H1 (cell line): ENCODE results near the gene SPSB2. TPM values are rescaled to one million over a fixed set of nuclear protein-coding genes. Genes with fewer than 3 reads are reported as not detected.

Source experiments
- CEBPB ChIP-seq: IDR thresholded peaks from 2 replicates; pipeline ENCODE4 v1.6.1; 2012; ENCODE audit warnings: low read depth, low read length
- CTBP2 ChIP-seq: IDR thresholded peaks from 2 replicates; pipeline ENCODE4 v1.7.0; 2011; ENCODE audit warnings: borderline replicate concordance, mild to moderate bottlenecking, moderate library complexity, mixed read lengths, low read length; ENCODE audit not compliant: insufficient read depth, insufficient read length
- E2F6 ChIP-seq: IDR thresholded peaks from 2 replicates; pipeline ENCODE4 v1.6.1; 2012; ENCODE audit warnings: inconsistent platforms
- EGR1 ChIP-seq: IDR thresholded peaks from 2 replicates; pipeline ENCODE4 v1.6.1; 2011; ENCODE audit warnings: low read depth, low read length, borderline replicate concordance
- EP300 ChIP-seq, 2 experiments: IDR thresholded peaks; 1 replicate in 1 of 2; 2 replicates in 1 of 2; pipeline ENCODE4 v1.6.1; 2011 to 2012; ENCODE audit warnings: low read depth in 2 of 2, low read length in 2 of 2, mild to moderate bottlenecking in 2 of 2, borderline replicate concordance in 1 of 2, inconsistent platforms in 1 of 2, moderate library complexity in 1 of 2
- EZH2 ChIP-seq: fragments of 200-600 bp; sonication (generic); IDR thresholded peaks from 2 replicates; pipeline ENCODE4 v1.7.1; 2012; ENCODE audit warnings: low read depth, mild to moderate bottlenecking, moderate library complexity, low read length, inconsistent platforms; ENCODE audit not compliant: severe bottlenecking
- HDAC6 ChIP-seq: IDR thresholded peaks from one replicate; pipeline ENCODE4 v1.7.1; 2012; ENCODE audit warnings: low read depth, mild to moderate bottlenecking, inconsistent platforms, low read length, moderate library complexity
- JUN ChIP-seq: IDR thresholded peaks from 2 replicates; pipeline ENCODE4 v1.6.1; 2011; ENCODE audit warnings: low read depth, mild to moderate bottlenecking, improper control_type of control experiment, low read length
- KDM4A ChIP-seq: IDR thresholded peaks from one replicate; pipeline ENCODE4 v1.7.1; 2012; ENCODE audit warnings: low read depth, mild to moderate bottlenecking, moderate library complexity, low read length, inconsistent platforms; ENCODE audit not compliant: severe bottlenecking
- NRF1 ChIP-seq: IDR thresholded peaks from 2 replicates; pipeline ENCODE4 v1.6.1; 2011; ENCODE audit warnings: mild to moderate bottlenecking, low read depth, low read length, improper control_type of control experiment
- RAD21 ChIP-seq, 2 experiments: IDR thresholded peaks in 1 of 2; conservative IDR thresholded peaks in 1 of 2; 2 replicates each; pipeline ENCODE4 v1.6.1; 2011; ENCODE audit warnings: low read depth in 2 of 2, low read length in 2 of 2, improper control_type of control experiment in 1 of 2, inconsistent platforms in 1 of 2, mild to moderate bottlenecking in 1 of 2, moderate library complexity in 1 of 2
- RFX5 ChIP-seq: IDR thresholded peaks from 2 replicates; pipeline ENCODE4 v1.6.1; 2011; ENCODE audit warnings: low read depth, low read length, improper control_type of control experiment, borderline replicate concordance
- SIRT6 ChIP-seq: IDR thresholded peaks from one replicate; pipeline ENCODE4 v1.7.1; 2012; ENCODE audit warnings: low read length, inconsistent platforms
- TAF1 ChIP-seq: IDR thresholded peaks from 2 replicates; pipeline ENCODE4 v1.6.1; 2011; ENCODE audit warnings: mild to moderate bottlenecking, low read depth, low read length
- TEAD4 ChIP-seq: IDR thresholded peaks from 2 replicates; pipeline ENCODE4 v1.6.1; 2012; ENCODE audit warnings: low read depth, low read length, inconsistent platforms, mixed read lengths
- USF2 ChIP-seq: IDR thresholded peaks from 2 replicates; pipeline ENCODE4 v1.6.1; 2011; ENCODE audit warnings: low read length, improper control_type of control experiment
- ZNF274 ChIP-seq: IDR thresholded peaks from 2 replicates; pipeline ENCODE4 v1.7.0; 2012; ENCODE audit warnings: low read length, borderline replicate concordance; ENCODE audit errors: extremely low read depth
- polyA plus RNA-seq, 7 experiments: library from polyadenylated mRNA; depleted of rRNA in 3 of 7; stranded (reverse) in 5 of 7; unstranded in 2 of 7; fragments of >200 nt in 5 of 7; fragments of 200-250 nt in 2 of 7; gene quantifications; 1 replicate in 5 of 7; 2 replicates in 1 of 7; 4 replicates in 1 of 7; pipeline versions ENCODE4 v1.2.1 to v1.2.3, GENCODE V29; 2011 to 2013; ENCODE audit warnings: missing spikeins in 2 of 7, mixed read lengths in 2 of 7
- total RNA-seq: library from RNA; stranded (reverse); fragmentation: NEBNext Ultra II Directional; extraction: Animal tissue kit (Norgen Biotek cat#: 25700); gene quantifications from 2 replicates; pipeline ENCODE4 v1.2.1, GENCODE V29; 2021

SPSB2 gene
- total and polyA plus RNA-seq, 2 of the 8 experiments (the other 6 are each of a cell fraction or from before 2014, with no cell fraction given): 13.0 to 23.2 TPM

GRCh38 chr12:6851153-6851920 is 21.8 kb downstream of the SPSB2 start, which contains the start of gene CDCA3 (continued):
- TF ChIP-seq CTBP2: no peak
- no peak for TF ChIP-seq EZH2
- TF ChIP-seq ZNF274: no peak
- peak; percentile 19 for TF ChIP-seq KDM4A
- TF ChIP-seq E2F6: peak; percentile 87
- no peak for TF ChIP-seq JUN
- peak; percentile 27; the same call in 1 of the 2 replicates for TF ChIP-seq TEAD4
- no peak for TF ChIP-seq CEBPB
- TF ChIP-seq EP300 (IDR thresholded peaks at IDR 0.05; ENCODE audit: borderline replicate concordance in 1 of 2, low read depth in 2 of 2, low read length in 2 of 2): no peak
- no peak for TF ChIP-seq HDAC6
- no peak for TF ChIP-seq USF2
- peak; percentile 8; the same call in 1 of the 2 replicates for TF ChIP-seq TAF1
- no peak for TF ChIP-seq SIRT6
- no peak for TF ChIP-seq NRF1
- no peak for TF ChIP-seq RAD21 (IDR thresholded peaks at IDR 0.05 in 1 of 2, conservative IDR thresholded peaks at IDR 0.05 in 1 of 2; ENCODE audit: low read depth in 2 of 2, low read length in 2 of 2)
- TF ChIP-seq RFX5: no peak
- no peak for TF ChIP-seq EGR1
